AG09319 (cell line): ENCODE data around the gene RPL22.

Experiments used
- DNase-seq: peaks from one replicate; pipeline ENCODE4 v3.0.0-alpha.2; 2010; ENCODE audit warnings: low read depth; ENCODE audit errors: extremely low read depth
- CTCF ChIP-seq: IDR thresholded peaks from 2 replicates; pipeline ENCODE4 v1.5.1; 2011; ENCODE audit warnings: low read depth, mild to moderate bottlenecking, inconsistent platforms, low read length, moderate library complexity

RPL22 gene

GRCh38 chr1:6239213-6239752 is 39.9 kb upstream of the RPL22 start:
- no peak for DNase-seq
- TF ChIP-seq CTCF: no peak

GRCh38 chr1:6237093-6237492 is 37.7 kb upstream of the RPL22 start:
- no peak for DNase-seq
- TF ChIP-seq CTCF: no peak

GRCh38 chr1:6235296-6235677 is 35.9 kb upstream of the RPL22 start:
- no peak for TF ChIP-seq CTCF
- DNase-seq: no peak

- no peak for TF ChIP-seq CTCF
- no peak for DNase-seq
These were observed 35.3 kb upstream of the RPL22 start for GRCh38 chr1:6234502-6235295.

- DNase-seq: no peak
- TF ChIP-seq CTCF: no peak
These were observed 34.0 kb upstream of the RPL22 start for GRCh38 chr1:6233376-6233775.

GRCh38 chr1:6225651-6226050 is 26.3 kb upstream of the RPL22 start:
- DNase-seq: no peak
- TF ChIP-seq CTCF: no peak

- TF ChIP-seq CTCF: no peak
- no peak for DNase-seq
These were observed 25.3 kb upstream of the RPL22 start for GRCh38 chr1:6224718-6225117.
